ENCODE data around the gene THY1.
"Not testable (repeated sequence)": the region's sequence is repeated elsewhere in the genome, so short reads cannot be mapped to it uniquely, and the experiment has no call there.

The THY1 gene

DNA sequence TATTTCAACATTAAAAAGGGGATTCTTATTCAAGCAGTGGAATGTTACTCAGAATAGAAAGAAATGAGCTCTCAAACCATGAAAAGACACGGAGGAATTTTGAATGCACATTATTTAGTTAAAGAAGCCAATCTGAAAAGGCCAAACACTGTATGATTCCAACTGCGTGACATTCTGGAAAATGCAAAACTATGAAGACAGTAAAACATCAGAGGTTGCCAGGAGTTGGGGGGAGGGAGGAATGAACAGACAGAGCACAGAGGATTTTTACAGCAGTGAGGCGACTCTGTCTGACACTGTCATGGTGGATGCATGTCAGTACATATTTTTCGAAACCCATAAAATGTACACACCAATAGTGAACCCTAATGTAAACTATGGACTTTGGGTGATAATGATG lies 22.9 kb upstream of the THY1 start:
- no peak for DNase-seq (ENCODE audit: low spot score)

DNA sequence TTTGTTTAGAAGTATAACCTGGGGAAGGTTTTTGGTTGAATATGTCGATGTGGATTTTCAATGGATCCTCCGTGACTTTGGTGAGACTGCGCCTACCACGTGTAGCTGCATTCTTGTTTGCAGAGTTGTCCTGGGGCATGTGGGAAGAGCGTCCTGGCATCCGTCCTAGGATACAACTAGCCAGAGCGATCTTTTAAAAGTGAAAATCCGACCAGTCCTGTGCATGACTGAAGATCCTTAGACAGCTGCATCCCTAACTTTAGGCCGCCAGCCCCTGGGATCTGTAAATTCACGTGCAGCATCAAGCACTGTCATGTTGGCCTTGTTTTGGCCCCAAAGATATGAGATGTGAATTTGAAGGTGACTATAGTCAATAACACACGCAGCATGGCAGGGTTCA lies 22.4 kb upstream of the THY1 start:
- DNase-seq (ENCODE audit: low spot score), result no peak

DNA sequence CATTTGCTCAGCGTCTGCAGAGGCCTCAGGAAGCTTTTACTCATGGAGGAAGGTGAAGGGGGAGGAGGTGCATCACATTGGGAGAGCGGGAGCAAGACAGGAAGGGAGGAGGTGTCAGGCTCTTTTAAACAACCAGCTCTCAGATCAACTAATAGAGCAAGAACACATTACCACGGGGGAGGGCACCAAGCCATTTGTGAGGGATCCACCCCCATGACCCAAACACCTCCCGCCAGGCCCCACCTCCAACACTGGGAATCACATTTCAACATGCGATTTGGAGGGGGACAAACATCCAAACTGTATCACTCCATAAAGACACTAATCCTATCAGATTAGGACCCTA lies 18.9 kb upstream of the THY1 start:
- no peak for DNase-seq (ENCODE audit: low spot score)

DNA sequence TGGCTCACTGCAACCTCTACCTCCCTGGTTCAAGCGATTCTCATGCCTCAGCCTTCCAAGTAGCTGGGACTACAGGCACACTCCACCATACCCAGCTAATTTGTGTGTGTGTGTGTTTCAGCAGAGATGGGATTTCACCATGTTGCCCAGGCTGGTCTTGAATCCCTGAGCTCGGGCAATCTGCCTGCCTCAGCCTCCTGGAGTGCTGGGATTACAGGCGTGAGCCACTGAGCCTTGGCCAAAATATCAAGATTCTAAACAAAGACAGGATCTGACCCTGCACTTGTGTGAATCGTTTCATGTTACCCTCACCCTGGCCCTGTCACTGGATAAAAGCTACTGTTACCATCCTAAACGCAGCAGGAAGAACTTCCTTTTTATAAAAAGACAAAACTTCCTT lies 15.6 kb upstream of the THY1 start:
- DNase-seq (ENCODE audit: low spot score), result no peak

DNA sequence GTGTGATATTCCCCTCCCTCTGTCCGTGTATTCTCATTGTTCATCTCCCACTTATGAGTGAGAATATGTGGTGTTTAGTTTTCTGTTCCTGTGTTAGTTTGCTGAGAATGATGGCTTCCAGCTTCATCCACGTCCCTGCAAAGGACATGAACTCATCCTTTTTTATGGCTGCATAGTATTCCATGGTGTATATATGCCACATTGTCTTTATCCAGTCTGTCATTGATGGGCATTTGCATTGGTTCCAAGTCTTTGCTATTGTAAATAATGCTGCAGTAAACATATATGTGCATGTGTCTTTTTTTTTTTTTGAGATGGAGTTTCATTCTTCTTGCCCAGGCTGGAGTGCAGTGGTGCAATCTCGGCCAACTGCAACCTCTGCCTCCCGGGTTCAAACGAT lies 14.5 kb upstream of the THY1 start:
- DNase-seq (ENCODE audit: low spot score), result not testable (repeated sequence)

DNA sequence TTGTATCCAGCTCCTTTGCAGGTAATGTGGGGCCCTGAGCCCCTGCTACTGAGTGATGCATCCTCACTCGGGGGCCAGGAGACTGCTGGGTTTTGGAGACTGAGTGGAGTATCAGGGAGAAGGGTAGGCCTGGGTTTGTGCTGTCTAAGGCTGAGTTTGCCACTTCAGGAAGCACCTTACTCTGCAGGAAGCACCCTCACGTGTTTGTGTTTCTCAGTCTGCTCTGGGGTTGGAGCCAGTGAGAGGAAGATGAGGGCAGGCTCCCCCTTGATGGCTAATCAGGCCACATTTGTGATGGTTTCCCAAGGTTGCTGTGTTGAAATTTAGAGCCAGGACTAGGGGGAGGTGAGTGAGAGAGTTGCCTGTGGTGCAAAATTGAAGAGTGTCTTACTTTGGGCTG lies 13.7 kb upstream of the THY1 start:
- no peak for DNase-seq (ENCODE audit: low spot score)

DNA sequence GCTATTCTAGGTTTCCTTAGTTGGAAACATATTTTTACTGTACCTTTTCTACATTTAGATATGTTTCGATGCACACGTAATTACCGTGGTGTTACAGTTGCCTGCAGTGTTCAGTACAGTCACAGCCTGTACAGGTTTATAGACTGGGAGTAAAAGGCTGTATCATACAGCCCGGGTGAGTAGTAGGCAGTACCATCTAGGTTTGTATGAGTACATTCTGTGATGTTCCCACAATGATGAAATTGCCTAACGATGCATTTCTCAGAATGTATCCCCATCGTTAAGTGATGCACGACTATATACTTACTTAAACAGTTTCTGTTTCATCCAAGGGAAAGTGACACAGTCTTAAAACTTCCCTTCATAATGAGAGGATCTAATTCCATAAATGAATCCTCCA lies 13.1 kb upstream of the THY1 start:
- DNase-seq (ENCODE audit: low spot score), result no peak

DNA sequence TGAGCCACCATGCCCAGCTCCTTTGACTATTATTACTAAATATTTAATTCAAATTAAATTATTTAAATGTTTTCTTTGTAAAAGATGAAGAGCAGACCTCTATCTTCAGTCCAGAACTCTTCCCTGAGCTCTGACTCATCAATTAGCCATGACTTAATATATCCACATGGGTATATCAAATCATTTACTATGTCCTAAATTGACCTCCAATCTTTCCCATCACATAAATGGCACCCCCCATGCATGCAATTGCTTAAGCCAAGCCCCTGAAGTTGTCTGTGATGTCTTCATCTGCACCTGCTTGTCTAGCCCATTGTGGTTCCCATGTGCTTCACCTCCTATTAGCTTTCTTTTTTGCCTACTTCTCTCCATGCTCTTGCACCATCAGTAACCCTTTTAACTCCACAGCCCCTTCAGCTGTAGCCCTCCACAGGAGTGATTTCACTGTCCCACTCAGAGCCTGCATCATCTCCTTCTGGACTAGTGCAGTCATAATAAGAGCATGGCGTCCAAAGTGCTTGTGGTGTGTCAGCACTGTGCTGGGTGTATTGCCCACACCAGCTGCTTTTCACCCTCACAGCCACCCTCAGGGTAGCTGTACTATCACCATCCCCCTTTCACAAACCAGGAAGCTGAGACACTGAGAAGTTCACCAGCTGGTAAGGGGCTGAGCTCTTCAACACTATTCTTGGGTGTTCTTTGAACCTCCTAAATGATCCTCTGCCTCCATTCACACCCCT lies 11.8 kb upstream of the THY1 start:
- DNase-seq (ENCODE audit: low spot score), result no peak

DNA sequence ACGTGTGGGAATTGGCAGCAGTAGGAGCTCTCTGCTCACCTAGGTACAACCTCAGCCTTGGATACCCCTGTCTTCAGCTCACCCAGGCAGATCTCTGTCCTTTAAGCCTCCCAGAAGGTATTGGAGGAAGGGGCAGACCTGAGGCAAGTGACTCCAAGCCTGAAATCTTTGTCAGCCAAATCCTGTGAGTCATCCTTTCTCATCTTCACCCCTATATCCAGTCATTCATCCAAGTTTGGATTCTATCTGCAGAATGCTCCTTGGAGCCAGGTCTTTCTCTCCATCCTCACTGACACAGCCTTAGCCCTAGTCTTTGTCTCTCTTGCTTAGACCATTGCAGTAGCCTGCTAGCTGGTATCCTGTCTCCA lies 10.4 kb upstream of the THY1 start:
- DNase-seq (ENCODE audit: low spot score), result no peak

DNA sequence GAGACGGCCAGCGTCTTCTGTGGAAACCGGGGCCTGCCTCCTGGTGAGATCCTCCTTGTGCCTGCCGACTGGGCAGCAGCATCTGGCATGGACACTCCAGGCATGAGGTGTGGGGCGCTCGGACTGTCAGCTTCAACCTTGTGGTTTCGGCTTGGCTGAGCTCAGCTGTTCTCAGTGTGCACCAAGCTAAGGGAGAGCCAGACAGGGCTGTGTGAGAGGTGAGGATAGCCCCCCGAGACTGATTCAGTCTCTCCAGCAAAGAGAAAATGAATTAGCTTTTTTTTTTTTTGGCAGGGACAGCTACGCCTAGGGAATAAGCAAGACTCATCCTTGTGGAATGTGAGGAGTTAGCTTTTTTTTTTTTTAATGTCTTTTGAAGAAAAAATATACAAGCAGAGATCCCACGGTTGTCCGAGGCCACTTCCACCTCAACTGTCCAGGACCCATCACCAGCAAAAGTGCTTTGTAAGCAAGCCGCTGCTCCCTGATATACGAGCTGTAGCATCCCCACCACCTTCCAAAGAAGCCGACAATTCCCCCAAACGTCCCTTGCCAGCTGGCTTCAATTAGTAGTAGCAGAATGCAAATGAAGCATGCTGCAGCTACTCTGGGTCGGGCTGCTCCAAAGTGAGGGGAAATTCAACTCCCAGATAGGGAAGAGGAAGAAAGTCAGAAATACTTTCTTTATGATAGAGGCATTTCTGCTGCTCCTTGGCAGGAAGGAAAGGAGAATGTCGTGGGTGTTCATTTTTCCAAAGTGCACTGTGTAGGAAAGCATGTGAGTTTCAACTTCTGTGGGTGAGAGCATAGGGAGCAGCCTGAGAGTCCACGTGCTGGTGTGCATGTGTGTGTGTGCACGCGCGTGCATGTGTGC lies 9.7 kb upstream of the THY1 start:
- no peak for DNase-seq (ENCODE audit: low spot score)

DNA sequence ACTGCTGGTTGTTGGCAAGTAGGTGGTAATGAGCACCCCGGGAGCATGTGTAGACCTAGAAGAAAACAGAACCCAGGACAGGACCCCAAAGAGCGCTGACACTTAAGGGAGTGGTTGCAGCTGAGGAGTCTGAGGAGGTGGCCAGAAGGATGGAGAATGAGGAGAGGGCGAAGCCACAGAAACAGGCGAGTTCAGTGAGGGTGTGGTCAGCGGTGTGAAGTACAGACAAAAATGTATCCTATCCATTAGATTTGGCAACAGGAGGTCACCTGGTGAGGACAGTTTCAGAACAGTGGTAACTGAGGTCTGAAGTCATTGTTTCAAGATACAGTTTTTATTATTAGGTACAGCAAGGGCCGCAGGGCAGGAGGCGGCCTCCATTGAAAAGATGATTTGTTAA lies 8.6 kb upstream of the THY1 start:
- DNase-seq (ENCODE audit: low spot score), result no peak

DNA sequence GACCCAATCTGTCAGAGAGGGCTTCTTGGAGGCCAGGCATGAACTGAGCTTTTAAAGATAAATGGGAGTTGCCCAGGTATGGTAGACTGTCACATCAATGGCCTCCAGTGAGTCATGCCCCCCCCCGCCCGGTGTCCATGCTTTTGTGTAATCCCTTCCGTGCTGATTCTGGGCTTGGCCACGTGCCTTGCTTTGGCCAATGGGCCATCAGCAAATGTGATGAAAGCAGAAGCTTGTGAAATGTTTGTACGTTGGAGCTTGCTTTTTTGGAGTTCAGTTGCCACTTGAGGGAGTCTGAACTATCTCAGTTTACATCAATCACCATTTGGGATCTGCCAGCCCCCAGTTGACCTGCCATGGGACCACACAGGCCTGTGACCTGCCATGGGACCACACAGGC lies 4.3 kb upstream of the THY1 start:
- DNase-seq (ENCODE audit: low spot score), result no peak

DNA sequence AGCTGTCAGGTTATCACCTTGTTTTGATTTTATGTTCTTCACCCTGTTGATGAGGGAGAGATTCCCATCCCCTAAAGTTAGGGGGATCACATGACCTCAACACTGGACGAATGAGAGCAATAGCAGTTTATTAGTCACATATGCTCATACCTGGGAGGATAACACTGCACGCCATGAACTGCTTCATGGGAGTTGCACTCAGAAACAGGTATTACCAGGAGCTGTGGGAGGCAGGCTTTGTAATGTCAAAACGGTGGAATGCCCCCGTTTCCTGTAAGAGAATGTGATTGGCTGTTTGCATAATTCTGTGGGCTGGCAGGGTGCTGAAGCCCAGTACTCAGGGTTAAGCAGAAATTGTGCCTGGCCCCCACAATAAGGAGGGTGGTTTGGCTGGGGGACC lies 3.2 kb upstream of the THY1 start:
- DNase-seq (ENCODE audit: low spot score), result no peak

DNA sequence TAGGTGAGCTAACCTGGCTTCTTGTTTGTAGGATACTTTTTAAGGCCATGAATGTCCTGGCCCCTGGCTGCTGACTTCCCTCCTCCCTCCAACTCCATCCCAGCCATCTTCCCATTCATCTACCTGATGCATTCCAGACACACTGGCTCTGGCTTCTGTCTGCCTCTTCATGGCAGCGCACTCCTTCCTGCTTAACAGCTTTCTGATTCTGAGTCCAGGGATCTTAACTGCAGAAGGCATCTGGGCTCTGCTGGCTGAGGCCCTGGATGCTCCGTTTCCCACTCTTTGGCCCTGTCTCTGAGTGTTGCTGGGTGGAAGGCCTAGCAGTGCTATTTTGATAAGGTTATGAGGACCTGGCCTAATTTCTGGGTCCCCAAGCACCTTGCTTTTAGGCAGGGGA lies 1.8 kb upstream of the THY1 start:
- DNase-seq (ENCODE audit: low spot score), result no peak

DNA sequence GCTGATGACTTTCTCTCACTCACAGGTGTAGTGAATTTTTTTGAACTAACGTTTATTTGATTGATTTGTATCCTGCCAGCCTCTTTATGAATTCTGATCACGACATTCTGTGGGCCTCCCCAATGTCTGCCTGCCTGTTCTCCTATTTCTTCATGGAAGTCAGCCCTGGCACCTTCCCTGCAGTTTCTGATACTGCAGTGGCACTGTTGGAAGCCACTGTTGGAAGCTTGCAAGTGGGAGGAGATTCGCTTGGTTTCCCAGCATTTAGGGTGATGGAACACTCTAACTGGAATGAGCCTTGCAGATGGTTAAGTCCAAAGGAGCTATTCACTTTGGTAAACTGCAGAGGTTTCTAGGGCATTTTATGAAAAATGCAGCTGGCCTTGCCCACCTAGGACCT lies 1.3 kb upstream of the THY1 start:
- no peak for DNase-seq (ENCODE audit: low spot score)

DNA sequence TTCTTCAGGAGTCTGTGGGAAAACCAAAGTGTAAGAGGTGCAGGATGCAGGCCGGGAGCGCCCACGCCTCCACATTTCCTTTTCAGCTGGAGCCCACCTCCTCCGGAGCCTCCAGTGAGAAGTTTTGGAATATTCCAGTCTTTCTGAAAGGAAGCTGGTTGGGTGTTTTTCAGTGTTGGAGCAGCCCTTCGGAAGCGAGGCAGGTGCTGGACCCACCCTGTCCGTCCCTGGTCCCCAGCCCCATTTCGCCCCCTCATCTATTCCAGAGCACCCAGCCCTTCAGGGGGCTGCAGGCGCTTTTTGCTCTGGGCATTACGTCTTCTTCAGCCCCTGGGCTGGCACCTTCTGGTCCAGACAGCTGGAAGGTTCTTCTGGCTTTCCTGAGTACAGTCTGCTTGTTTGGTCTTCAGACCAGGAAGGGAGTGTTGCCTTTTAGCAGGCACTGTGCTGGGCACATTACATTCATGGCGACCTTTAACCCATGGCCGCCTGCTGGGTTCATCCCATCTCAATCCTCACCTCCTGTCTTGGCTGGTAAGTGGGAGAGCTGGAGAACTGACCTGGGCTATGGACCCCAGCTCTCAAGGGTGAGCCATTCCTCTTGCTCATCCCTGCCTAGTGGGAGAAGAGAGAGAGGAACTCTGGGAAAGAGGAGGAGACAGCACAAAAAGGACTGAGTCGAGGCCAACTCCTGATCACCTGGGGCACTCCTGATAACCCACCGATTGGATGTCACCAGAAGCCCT lies 710 bp upstream of the THY1 start:
- no peak for DNase-seq (ENCODE audit: low spot score)

DNA sequence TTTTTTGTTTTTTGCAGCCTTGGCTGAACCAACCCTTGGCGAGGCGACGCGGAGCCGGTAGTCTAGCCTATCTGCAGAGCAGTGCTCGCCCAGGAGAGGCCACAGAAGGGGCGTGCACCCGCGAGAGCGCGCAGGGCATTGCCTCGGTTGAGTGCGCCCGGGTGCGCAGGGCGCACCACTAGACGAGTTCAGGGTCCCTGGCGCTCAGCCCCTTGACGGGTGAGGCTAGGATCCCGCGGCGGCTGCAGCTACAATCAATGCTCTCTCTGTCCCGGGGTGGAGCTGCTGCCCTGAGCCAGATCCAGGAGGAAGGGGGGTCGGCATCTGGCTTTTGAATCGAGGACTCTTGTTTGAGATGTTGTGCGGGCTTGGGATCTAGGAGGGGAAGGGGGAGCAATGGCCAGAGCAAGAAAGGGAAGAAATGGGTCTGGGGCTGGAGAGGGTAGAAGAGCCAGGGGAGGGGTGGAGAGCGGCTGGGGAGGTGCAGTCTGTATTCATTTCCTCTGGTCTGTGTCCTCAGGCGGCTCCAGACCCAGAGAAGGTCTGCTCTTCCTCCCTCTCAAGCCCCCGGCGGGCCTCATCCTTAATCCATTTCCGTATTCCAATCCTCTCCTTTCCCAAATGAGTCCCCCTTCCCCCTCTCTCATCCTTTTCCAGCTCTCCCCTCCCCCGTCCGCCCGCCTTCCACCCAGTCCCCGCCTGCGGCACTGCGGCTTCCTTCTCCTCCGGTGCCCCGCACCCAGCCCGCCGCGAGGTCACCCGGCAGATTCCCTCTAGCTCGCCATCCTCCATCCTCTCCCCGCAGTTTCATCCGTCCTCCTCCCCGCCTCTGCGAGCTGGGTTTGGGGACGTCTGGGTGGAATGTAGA lies 797 bp downstream of the THY1 start:
- no peak for DNase-seq (ENCODE audit: low spot score)

DNA sequence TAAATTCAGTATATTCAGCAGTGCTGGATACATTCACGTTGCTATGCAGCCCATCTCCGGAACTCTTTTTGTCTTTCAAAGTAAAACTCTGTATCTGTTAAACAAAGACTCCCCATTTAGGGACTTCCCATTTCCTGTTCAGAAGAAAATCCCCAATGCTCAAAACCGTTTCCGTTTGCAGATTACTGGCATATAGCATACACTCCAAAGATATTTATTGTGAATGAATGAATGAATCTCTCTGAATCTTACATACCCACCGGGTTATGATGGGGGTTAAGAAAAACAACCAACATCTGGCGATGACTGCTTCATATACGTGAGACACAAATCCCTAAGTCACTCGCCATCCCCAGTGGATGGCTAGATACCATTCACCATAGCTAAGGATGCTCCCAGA lies 1.6 kb downstream of the THY1 start:
- DNase-seq (ENCODE audit: low spot score), result no peak

DNA sequence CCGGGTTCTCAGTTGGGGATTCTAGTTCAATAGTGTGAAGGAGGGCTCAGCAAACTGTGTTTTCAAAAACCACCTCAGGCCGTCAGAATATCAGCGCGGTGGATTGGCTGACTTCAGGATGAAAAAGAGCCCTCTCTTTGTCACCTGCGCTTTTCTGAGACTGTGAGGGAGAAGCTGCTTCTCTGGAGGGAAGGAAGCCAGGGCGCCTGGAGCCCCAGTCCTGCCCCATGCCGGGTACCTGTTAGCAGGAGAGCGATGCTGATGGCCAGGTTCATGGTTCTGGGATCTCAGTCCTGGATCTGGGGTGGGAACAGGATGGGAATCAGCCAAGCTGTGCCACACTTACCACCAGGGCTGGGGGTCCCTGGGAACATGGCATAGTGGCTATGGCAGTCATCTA lies 2.3 kb downstream of the THY1 start:
- no peak for DNase-seq (ENCODE audit: low spot score)

DNA sequence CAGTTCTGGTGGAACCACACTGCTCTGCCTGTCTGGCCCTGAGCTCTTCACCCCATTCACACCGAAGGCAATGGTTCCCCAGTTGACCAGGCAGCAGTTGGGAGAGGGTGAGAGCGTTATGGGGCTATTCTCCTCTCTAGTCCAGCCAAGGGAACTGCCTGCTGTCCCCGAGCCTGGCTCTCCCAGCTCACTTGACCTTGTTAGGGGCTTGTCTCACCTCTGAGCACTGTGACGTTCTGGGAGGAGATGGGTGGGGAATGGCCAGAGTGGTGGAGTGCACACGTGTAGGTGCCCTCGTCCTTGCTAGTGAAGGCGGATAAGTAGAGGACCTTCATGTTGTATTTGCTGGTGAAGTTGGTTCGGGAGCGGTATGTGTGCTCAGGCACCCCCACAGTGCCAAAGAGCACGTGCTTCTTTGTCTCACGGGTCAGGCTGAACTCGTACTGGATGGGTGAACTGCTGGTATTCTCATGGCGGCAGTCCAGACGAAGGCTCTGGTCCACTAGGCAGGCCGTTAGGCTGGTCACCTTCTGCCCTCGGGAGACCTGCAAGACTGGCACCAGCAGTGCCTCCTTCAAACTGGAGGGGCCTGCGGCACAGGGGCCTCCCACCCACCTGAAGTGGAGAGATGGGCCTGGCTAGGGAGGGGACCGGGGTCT lies 3.0 kb downstream of the THY1 start:
- no peak for DNase-seq (ENCODE audit: low spot score)

DNA sequence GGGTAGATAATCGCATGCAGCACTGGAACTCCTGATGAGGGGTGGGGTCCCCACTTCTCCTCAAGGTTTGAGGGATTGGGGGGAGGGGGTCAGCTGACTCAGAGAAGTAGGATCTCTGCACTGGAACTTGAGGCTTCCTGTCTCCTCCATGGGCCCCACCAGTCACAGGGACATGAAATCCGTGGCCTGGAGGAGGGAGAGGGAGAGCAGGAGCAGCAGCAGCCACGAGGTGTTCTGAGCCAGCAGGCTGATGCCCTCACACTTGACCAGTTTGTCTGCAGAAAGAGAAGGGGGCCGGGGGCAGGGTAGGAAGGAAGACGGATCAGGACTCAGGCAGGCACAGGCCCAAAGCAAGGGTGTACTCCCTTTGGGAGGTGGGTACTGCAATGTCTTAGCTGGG lies 3.7 kb downstream of the THY1 start:
- DNase-seq (ENCODE audit: low spot score), result no peak

DNA sequence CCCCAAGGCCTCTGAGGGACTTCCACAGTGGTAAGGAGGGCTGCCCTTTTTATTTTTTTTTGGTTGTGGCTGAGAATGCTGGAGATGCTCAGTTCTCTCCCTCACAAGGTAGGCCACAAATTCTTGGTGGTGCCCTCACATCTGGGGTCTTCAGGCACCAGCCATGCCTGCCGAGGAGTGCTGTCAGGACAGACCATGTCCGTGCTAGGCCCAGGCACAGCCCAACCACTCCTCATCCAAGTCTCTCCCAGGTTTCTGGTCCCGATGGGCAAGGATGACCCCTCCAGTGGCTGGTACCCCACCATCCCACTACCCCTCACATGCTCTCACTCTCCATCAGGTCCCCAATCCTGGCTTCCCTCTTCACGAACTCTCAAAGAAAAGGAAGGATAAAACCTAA lies 4.2 kb downstream of the THY1 start:
- no peak for DNase-seq (ENCODE audit: low spot score)

All from CD4-positive, alpha-beta T cell treated with Interleukin-15 for 4 hours (primary cell).